ENCODE data around the gene IFFO2. TPM values are rescaled to one million over a fixed set of nuclear protein-coding genes. Genes with fewer than 3 reads are reported as not detected.

Gene IFFO2
- total and polyA plus RNA-seq, 2 donors = 5.1 to 22.6 TPM

DNA sequence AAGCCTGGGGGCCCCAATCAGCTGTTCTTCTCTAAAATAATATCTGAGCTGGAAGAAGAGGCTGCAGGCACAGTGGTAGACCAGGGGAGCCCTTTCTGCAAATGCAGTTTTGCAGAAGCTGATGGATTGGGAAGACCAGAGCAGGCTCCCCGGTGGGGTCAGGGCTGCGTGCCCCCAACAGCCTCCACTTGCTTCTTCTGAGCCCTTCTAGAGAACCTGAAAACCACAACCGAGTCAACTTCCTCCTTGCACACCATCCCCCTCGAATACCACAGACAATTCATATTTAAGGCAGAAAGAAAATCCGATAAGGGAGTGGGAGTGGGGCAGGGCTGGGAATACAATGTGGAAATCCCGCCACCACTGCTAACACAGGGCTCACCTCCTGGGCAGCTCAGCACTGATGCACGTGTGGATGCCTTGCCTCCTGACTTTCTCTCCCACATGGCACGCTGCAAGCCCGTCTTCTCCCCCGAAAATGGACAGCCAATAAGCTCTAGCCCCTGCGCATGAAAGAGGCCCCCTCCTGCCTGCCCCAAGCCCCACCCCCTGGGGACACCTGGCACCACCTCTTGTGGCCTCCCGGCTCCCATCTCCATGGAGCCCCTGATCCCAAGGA is 28.7 kb downstream of the IFFO2 start:
- peaks cover 40 to 74% of the 10 kb centered on the region in 2 donors for H3K4me1 ChIP-seq (ENCODE audit: control insufficient read depth in 2 of 2, insufficient read depth in 2 of 2, low read length in 2 of 2)
- H3K27ac ChIP-seq (ENCODE audit: low read depth in 1 of 2, low read length in 1 of 2) = peak overlapping the region; percentile 98 to 99
- DNase-seq (ENCODE audit: low read depth in 6 of 9, low spot score in 9 of 9) = peak in 5 of 9 donors; percentile 66 to 87 (median 67)
- WGBS = 8% methylated on average over 12 of the region's 12 CpGs
- no peaks in the 10 kb centered on the region for H3K27me3 ChIP-seq (ENCODE audit: control insufficient read depth in 2 of 2, insufficient read depth in 1 of 2, low read length in 1 of 2)
- peak overlapping the region; percentile 40 for H3K4me3 ChIP-seq (ENCODE audit: low read length in 2 of 2)
- H3K36me3 ChIP-seq (ENCODE audit: control insufficient read depth in 2 of 2, insufficient read depth in 2 of 2, low read length in 1 of 2) = no peaks in the 10 kb centered on the region
- H3K9me3 ChIP-seq (ENCODE audit: control insufficient read depth in 2 of 2, insufficient read depth in 1 of 2, low read length in 1 of 2) = peaks cover 0 to 10% of the 10 kb centered on the region in 2 donors

DNA sequence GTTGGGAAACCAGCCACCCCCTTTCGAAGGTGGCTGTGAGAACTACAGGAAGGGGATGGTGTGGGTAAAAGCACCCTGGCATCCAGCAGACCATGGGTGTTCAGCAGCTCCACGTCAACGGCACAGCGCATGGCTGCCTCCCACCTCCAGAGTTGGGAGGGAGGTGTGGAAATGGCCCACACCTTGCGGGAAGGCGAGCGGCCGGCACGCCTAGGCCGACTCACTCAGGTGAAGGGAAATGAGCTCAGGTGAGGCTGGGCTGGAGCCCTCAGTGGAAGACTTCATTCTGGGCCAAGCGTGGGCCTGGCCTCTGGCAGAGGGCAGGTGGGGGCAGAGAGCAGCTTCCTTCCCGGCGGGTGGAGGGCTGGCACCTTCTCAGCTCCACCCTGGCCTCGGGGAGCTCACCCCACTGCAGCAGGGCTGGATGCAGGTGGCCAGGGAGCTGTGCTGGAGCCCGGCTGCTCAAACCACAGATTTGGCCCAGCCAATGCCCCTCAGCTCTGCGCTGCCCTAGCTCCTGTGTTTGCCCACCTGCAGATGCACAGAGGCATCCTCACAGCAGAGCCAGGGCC is 29.3 kb downstream of the IFFO2 start:
- peaks cover 0 to 10% of the 10 kb centered on the region in 2 donors for H3K9me3 ChIP-seq (ENCODE audit: control insufficient read depth in 2 of 2, insufficient read depth in 1 of 2, low read length in 1 of 2)
- H3K36me3 ChIP-seq (ENCODE audit: control insufficient read depth in 2 of 2, insufficient read depth in 2 of 2, low read length in 1 of 2) = no peaks in the 10 kb centered on the region
- 10% methylated on average over 16 of the region's 16 CpGs for WGBS
- peak overlapping the region; percentile 40 for H3K4me3 ChIP-seq (ENCODE audit: low read length in 2 of 2)
- H3K27ac ChIP-seq (ENCODE audit: low read depth in 1 of 2, low read length in 1 of 2) = peak overlapping the region; percentile 98 to 99
- DNase-seq (ENCODE audit: low read depth in 6 of 9, low spot score in 9 of 9) = peak in 1 of 9 donors; percentile 56
- H3K4me1 ChIP-seq (ENCODE audit: control insufficient read depth in 2 of 2, insufficient read depth in 2 of 2, low read length in 2 of 2) = peaks cover 40 to 80% of the 10 kb centered on the region in 2 donors
- H3K27me3 ChIP-seq (ENCODE audit: control insufficient read depth in 2 of 2, insufficient read depth in 1 of 2, low read length in 1 of 2) = no peaks in the 10 kb centered on the region

- peak in 6 of 9 donors; percentile 62 to 92 (median 78) for DNase-seq (ENCODE audit: low read depth in 6 of 9, low spot score in 9 of 9)
Measured at GRCh38 chr1:18926315-18927081, 30.0 kb downstream of the IFFO2 start.

DNA sequence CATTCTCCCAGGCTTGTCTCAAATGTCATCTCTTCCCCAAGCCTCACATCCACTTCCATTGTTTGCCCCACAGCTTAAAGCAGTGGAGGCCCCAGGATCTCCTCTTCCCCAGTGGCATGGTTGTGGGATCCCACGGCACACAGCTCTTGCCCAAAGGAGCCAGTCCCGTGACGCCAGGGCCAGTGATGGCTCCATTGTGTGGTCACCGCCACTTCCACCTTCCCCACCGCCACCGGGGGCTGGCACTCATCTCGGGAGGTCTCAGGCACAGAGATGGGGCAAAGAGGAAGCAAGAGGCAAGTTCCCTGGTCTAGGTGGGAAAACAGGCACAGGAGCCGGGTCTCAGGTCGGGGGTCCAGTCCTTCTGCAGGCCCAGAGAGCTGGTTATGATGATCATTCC is 31.2 kb downstream of the IFFO2 start:
- H3K4me1 ChIP-seq (ENCODE audit: control insufficient read depth in 2 of 2, insufficient read depth in 2 of 2, low read length in 2 of 2) = peaks cover 44 to 77% of the 10 kb centered on the region in 2 donors
- no peaks in the 10 kb centered on the region for H3K27me3 ChIP-seq (ENCODE audit: control insufficient read depth in 2 of 2, insufficient read depth in 1 of 2, low read length in 1 of 2)
- H3K9me3 ChIP-seq (ENCODE audit: control insufficient read depth in 2 of 2, insufficient read depth in 1 of 2, low read length in 1 of 2) = peaks cover 0 to 10% of the 10 kb centered on the region in 2 donors
- H3K4me3 ChIP-seq (ENCODE audit: low read length in 2 of 2) = no peak overlapping the region
- H3K27ac ChIP-seq (ENCODE audit: low read depth in 1 of 2, low read length in 1 of 2) = no peak overlapping the region
- DNase-seq (ENCODE audit: low read depth in 6 of 9, low spot score in 9 of 9) = no peak
- peaks cover 0 to 8% of the 10 kb centered on the region in 2 donors for H3K36me3 ChIP-seq (ENCODE audit: control insufficient read depth in 2 of 2, insufficient read depth in 2 of 2, low read length in 1 of 2)
- WGBS = 96% methylated on average over 9 of the region's 9 CpGs

More at GRCh38 chr1:18926315-18927081, 30.0 kb downstream of the IFFO2 start:
- 9% methylated on average over 13 of the region's 13 CpGs for WGBS
- peak overlapping the region; percentile 40 for H3K4me3 ChIP-seq (ENCODE audit: low read length in 2 of 2)
- no peaks in the 10 kb centered on the region for H3K36me3 ChIP-seq (ENCODE audit: control insufficient read depth in 2 of 2, insufficient read depth in 2 of 2, low read length in 1 of 2)
- peaks cover 44 to 83% of the 10 kb centered on the region in 2 donors for H3K4me1 ChIP-seq (ENCODE audit: control insufficient read depth in 2 of 2, insufficient read depth in 2 of 2, low read length in 2 of 2)
- peak overlapping the region; percentile 98 to 99 for H3K27ac ChIP-seq (ENCODE audit: low read depth in 1 of 2, low read length in 1 of 2)
- peaks cover 0 to 10% of the 10 kb centered on the region in 2 donors for H3K9me3 ChIP-seq (ENCODE audit: control insufficient read depth in 2 of 2, insufficient read depth in 1 of 2, low read length in 1 of 2)
- no peaks in the 10 kb centered on the region for H3K27me3 ChIP-seq (ENCODE audit: control insufficient read depth in 2 of 2, insufficient read depth in 1 of 2, low read length in 1 of 2)

DNA sequence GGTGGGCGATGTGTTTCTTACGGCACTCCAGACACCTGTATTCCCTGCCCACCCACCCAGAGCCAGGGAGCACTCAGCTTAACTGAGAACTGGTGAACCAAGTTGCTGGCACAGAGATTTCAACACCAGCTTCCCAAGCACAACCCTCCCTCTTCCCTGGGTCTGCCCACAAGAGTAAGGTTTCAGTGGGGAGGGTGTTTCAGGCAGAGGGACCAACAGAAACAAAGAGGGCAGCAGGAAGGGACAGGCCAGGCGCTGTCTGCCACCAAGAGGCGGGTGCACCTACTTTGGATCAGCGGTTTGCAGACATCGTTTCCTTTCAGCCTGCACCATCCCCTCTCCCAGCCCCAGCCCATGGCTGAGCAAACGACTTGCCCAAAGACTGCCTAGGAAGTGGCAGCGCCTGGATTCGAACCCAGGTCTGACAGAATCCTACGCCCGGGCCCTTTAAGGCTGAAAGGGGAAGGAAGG is 32.2 kb downstream of the IFFO2 start:
- Histone ChIP-seq H3K27me3 (ENCODE audit: control insufficient read depth in 2 of 2, insufficient read depth in 1 of 2, low read length in 1 of 2) (no peaks in the 10 kb centered on the region), H3K36me3 (ENCODE audit: control insufficient read depth in 2 of 2, insufficient read depth in 2 of 2, low read length in 1 of 2) (peaks cover 0 to 9% of the 10 kb centered on the region in 2 donors), H3K4me3 (ENCODE audit: low read length in 2 of 2) (no peak overlapping the region), H3K4me1 (ENCODE audit: control insufficient read depth in 2 of 2, insufficient read depth in 2 of 2, low read length in 2 of 2) (peaks cover 44 to 68% of the 10 kb centered on the region in 2 donors), H3K27ac (ENCODE audit: low read depth in 1 of 2, low read length in 1 of 2) (peak overlapping the region in 1 of 2 donors; percentile 26), H3K9me3 (ENCODE audit: control insufficient read depth in 2 of 2, insufficient read depth in 1 of 2, low read length in 1 of 2) (peaks cover 0 to 10% of the 10 kb centered on the region in 2 donors)
- DNase-seq (ENCODE audit: low read depth in 6 of 9, low spot score in 9 of 9) = no peak
- WGBS = 25% methylated on average over 11 of the region's 11 CpGs

GRCh38 chr1:18923756-18924211 is 32.7 kb downstream of the IFFO2 start:
- Histone ChIP-seq H3K27me3 (ENCODE audit: control insufficient read depth in 2 of 2, insufficient read depth in 1 of 2, low read length in 1 of 2) (no peaks in the 10 kb centered on the region), H3K36me3 (ENCODE audit: control insufficient read depth in 2 of 2, insufficient read depth in 2 of 2, low read length in 1 of 2) (peaks cover 0 to 13% of the 10 kb centered on the region in 2 donors), H3K9me3 (ENCODE audit: control insufficient read depth in 2 of 2, insufficient read depth in 1 of 2, low read length in 1 of 2) (peaks cover 0 to 10% of the 10 kb centered on the region in 2 donors), H3K4me1 (ENCODE audit: control insufficient read depth in 2 of 2, insufficient read depth in 2 of 2, low read length in 2 of 2) (peaks cover 44 to 63% of the 10 kb centered on the region in 2 donors), H3K27ac (ENCODE audit: low read depth in 1 of 2, low read length in 1 of 2) (peak overlapping the region in 1 of 2 donors; percentile 26), H3K4me3 (ENCODE audit: low read length in 2 of 2) (no peak overlapping the region)
- WGBS = 19% methylated on average over 14 of the region's 14 CpGs
- peak in 1 of 9 donors; percentile 43 for DNase-seq (ENCODE audit: low read depth in 6 of 9, low spot score in 9 of 9)

- Histone ChIP-seq H3K27ac (ENCODE audit: low read depth in 1 of 2, low read length in 1 of 2) (peak overlapping the region in 1 of 2 donors; percentile 21), H3K4me1 (ENCODE audit: control insufficient read depth in 2 of 2, insufficient read depth in 2 of 2, low read length in 2 of 2) (peaks cover 39 to 56% of the 10 kb centered on the region in 2 donors), H3K4me3 (ENCODE audit: low read length in 2 of 2) (no peak overlapping the region), H3K27me3 (ENCODE audit: control insufficient read depth in 2 of 2, insufficient read depth in 1 of 2, low read length in 1 of 2) (no peaks in the 10 kb centered on the region), H3K36me3 (ENCODE audit: control insufficient read depth in 2 of 2, insufficient read depth in 2 of 2, low read length in 1 of 2) (peaks cover 0 to 19% of the 10 kb centered on the region in 2 donors), H3K9me3 (ENCODE audit: control insufficient read depth in 2 of 2, insufficient read depth in 1 of 2, low read length in 1 of 2) (peaks cover 0 to 10% of the 10 kb centered on the region in 2 donors)
- WGBS = 85% methylated on average over 18 of the region's 18 CpGs
- DNase-seq (ENCODE audit: low read depth in 6 of 9, low spot score in 9 of 9) = no peak
Measured at GRCh38 chr1:18922848-18923755, 33.4 kb downstream of the IFFO2 start.

GRCh38 chr1:18922319-18922726 is 34.2 kb downstream of the IFFO2 start:
- Histone ChIP-seq H3K27ac (ENCODE audit: low read depth in 1 of 2, low read length in 1 of 2) (peak overlapping the region in 1 of 2 donors; percentile 32), H3K36me3 (ENCODE audit: control insufficient read depth in 2 of 2, insufficient read depth in 2 of 2, low read length in 1 of 2) (peaks cover 0 to 21% of the 10 kb centered on the region in 2 donors), H3K27me3 (ENCODE audit: control insufficient read depth in 2 of 2, insufficient read depth in 1 of 2, low read length in 1 of 2) (no peaks in the 10 kb centered on the region), H3K4me3 (ENCODE audit: low read length in 2 of 2) (no peak overlapping the region), H3K4me1 (ENCODE audit: control insufficient read depth in 2 of 2, insufficient read depth in 2 of 2, low read length in 2 of 2) (peaks cover 31 to 49% of the 10 kb centered on the region in 2 donors), H3K9me3 (ENCODE audit: control insufficient read depth in 2 of 2, insufficient read depth in 1 of 2, low read length in 1 of 2) (peaks cover 0 to 10% of the 10 kb centered on the region in 2 donors)
- 91% methylated on average over 8 of the region's 8 CpGs for WGBS
- no peak for DNase-seq (ENCODE audit: low read depth in 6 of 9, low spot score in 9 of 9)

All from thymus (tissue), 11 donors.